Embryonic facial prominence (tissue), 1 donor: Measurements from ENCODE around the gene GGA3.
"Not testable (repeated sequence)": the region's sequence is repeated elsewhere in the genome, so short reads cannot be mapped to it uniquely, and the experiment has no call there.

Experiments
- DNase-seq: peaks from one replicate; pipeline ENCODE4 v3.0.0-alpha.2; 2016; ENCODE audit errors: extremely low spot score

The GGA3 gene

GRCh38 chr17:75209061-75209460, 52.3 kb downstream of the GGA3 start:
- no peak for DNase-seq

- DNase-seq = no peak
Observed at GRCh38 chr17:75208161-75208560, 53.2 kb downstream of the GGA3 start.

GRCh38 chr17:75207760-75208159, 53.6 kb downstream of the GGA3 start:
- no peak for DNase-seq

GRCh38 chr17:75207050-75207407, 54.4 kb downstream of the GGA3 start:
- not testable (repeated sequence) for DNase-seq

- no peak for DNase-seq
Observed at GRCh38 chr17:75205793-75206163, 55.6 kb downstream of the GGA3 start.

GRCh38 chr17:75205037-75205792, 56.2 kb downstream of the GGA3 start, which contains the start of gene NUP85:
TSS of gene NUP85 (plus strand) at chr17:75205679. CDS start at chr17:75205762, 83 bp downstream.
- DNase-seq = peak; percentile 88

- no peak for DNase-seq
Observed at GRCh38 chr17:75199886-75200618, 61.4 kb downstream of the GGA3 start.

GRCh38 chr17:75194879-75195278, 66.5 kb downstream of the GGA3 start:
- DNase-seq = no peak

- DNase-seq = no peak
Observed at GRCh38 chr17:75191584-75191983, 69.8 kb downstream of the GGA3 start.

- DNase-seq = no peak
Observed at GRCh38 chr17:75188614-75189013, 72.8 kb downstream of the GGA3 start.
